CD4-positive, alpha-beta T cell treated with Interferon alpha-2 for 1 hour (primary cell): ENCODE measurements around the gene EMX1.

Experiments used
- DNase-seq, 2 donors: peaks; one replicate each; pipeline ENCODE4 v3.0.0-alpha.2; 2020 to 2022

The EMX1 gene

GRCh38 chr2:72983500-72984161 is 66.3 kb downstream of the EMX1 start:
- DNase-seq: no peak

- DNase-seq: no peak
Measured at GRCh38 chr2:72984172-72984671, 66.9 kb downstream of the EMX1 start.
